HG03135 (cell line): ENCODE measurements around the gene GADD45G.

Experiments
- ATAC-seq: cut with Tn5 transposase; IDR thresholded peaks from one replicate; pipeline ENCODE4 v1.9.1; 2021; ENCODE audit warnings: mild to moderate bottlenecking, moderate library complexity; ENCODE audit not compliant: unreplicated experiment

Gene GADD45G

GRCh38 chr9:89592213-89592815, 12.5 kb upstream of the GADD45G start:
- no peak for ATAC-seq

DNA sequence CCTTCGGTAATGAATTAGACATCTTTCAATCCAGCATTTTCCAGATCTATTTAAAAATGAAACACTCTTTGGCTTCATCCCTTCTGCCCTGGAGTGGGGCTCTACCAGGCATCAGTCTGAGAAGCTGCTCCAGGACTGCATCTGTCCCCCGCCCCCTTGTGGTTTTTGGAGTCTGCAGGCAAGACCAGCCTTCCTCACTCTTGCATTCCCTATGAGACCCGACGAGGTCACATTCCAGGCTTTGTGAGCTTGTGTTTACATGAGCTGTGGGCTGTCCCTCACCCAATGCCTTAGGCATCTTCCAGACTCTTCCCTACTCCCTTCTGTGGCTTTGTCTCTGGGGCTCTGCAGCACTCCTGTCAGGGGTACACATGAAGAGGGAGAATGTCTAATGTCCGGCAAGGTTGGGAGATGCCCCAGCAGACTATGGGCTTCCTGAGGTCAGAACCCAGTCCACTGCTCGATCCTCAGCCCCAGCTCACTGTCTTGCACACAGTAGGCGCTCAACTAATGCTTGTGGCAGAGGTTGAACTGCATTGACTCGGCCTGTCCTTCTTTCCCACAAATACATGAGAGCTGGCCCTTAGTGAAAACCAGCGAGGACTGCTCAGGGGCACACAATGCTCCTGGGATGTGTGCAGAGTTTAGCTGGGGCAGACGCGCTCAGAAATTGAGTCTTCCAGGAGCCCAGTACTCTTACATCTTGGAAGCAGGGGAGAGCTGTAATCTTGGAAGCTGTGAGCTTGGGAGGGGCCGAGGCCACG, 11.7 kb upstream of the GADD45G start:
- no peak for ATAC-seq

GRCh38 chr9:89593727-89594427, 10.9 kb upstream of the GADD45G start:
- ATAC-seq = no peak

DNA sequence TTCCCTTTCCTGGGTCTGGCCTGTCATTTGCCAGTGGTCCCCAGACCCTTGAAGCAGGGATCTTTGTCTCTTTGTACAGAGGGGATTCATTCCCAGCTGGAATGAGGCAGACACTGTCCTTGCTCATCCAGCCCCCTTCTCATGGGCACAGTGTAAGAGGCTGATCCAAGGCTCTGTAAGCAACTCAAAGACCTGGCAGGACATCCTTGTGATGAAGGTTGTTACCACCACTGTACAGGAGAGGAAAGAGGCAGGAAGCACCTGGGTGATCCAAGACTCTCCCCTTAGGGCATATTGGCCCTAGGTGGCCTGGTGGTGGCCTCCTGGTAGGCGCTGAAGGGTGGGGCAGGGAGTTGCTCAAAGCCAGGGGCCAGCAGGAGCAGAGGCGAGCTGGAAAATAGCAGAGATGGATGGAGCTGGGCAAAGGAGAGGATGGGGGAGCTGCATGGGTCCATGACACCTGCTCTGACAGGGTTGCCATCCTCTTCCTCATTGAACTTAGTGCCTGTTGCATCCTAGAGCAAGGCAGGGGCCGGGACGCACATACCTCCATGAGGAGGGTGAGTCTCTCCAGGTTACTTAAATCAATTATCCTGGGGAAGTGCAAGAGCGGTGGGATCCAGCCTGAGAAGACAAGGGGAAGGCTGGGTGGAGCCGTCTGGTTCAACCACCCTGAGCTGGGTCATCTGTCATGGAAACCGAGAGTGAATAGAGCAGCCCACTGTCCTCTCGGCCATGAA, 9.8 kb upstream of the GADD45G start:
- no peak for ATAC-seq

- ATAC-seq = no peak
These were observed 9.2 kb upstream of the GADD45G start for GRCh38 chr9:89595646-89596045.

GRCh38 chr9:89596937-89597555, 7.8 kb upstream of the GADD45G start:
- no peak for ATAC-seq

DNA sequence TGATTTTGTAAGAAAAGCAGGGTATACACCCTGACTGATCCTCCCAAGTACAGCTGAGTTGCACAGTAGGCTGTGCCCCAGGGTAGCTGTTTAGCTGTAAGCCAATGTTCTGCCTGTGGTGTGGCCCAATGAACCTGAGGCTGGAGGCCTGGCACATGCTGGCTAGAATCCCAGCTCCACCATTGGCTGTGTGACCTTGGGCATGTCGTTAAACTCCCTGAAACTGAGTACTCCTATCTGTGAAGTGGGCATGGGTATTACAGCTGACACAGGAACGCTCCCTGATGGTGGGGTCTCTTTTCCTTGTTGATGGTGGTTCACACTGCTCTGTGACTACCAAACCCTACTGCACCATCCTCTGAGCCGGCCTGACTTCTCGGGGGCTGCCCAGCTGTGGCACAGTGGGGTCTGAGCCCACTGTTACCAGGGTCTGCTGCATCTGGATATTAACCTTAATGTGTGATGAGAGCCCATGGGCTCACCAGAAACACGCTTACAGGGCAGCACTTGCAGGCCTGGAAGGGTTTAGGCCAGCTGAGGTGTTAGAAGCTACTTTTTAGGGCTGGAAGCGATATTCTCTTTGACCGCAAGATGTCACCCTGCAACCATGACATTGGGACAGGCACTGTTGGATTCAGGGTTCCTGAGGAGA, 7.0 kb upstream of the GADD45G start:
- no peak for ATAC-seq

GRCh38 chr9:89598363-89598713, 6.5 kb upstream of the GADD45G start:
- no peak for ATAC-seq

DNA sequence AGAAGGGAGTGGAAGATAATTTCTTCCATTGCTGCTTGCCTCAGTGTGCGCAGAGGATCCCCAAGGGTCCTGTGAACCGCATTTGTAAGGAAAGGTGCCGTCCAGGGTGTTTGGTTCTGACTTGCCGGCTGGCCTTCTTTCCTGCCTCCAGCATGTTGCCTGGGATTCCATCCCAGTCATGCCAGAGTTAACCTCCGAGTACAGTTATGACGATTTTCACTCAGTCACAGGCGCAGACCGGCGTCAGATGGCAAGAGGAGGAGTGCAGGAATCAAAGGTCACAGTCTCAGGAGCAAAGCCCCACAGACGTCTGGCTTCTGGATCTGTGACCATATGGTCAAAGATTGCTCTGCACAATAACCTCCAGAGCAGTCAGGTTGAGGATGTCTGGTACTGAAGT, 5.9 kb upstream of the GADD45G start:
- no peak for ATAC-seq

- no peak for ATAC-seq
These were observed 4.0 kb upstream of the GADD45G start for GRCh38 chr9:89600831-89601230.

- ATAC-seq = no peak
These were observed 3.5 kb upstream of the GADD45G start for GRCh38 chr9:89601306-89601705.

GRCh38 chr9:89601856-89602562, 2.8 kb upstream of the GADD45G start:
- no peak for ATAC-seq

GRCh38 chr9:89602978-89603766, 1.6 kb upstream of the GADD45G start:
- no peak for ATAC-seq

DNA sequence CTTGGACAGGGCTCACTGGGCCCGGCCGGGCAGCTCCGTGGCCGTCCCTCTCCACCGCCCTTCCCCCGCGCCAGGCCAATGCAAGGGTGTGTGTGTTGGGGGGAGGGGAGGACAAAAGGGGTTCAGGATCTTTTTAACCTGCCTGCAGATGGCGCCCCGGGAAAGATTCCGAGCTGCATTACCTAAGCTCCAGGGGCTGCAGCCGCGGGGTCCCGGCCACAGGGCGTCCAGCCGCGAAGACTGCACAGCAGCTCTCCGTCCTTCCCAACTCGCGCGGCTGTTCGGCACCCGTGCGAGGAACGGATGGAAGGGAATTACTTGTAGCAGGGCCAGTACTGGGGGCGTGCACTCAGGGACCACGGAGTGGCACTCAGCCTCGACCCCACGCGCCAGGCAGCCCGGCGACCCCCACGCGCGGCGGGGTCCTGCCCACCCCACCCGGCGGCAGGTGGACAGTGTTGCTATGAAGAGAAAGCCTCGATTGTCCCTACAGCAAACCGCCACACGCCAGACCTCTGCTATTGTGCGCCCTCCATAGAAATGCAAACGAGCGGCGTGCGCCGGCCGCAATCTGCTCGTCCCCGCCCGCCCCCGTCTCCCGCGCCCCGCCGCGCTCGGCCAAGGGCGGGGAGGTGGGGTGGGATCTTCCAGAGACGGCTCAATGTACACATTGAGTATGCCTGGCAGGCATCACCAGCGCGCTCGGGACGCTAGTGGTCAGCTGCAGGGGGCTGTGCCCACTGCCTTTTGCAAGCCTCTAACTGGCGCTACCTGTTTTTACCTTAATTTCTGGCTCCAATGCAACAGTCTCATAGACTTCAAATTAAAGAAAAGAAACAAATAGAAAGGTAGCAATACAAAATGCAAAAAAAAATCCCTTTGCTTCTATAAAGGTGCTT, 796 bp upstream of the GADD45G start:
- ATAC-seq = no peak

DNA sequence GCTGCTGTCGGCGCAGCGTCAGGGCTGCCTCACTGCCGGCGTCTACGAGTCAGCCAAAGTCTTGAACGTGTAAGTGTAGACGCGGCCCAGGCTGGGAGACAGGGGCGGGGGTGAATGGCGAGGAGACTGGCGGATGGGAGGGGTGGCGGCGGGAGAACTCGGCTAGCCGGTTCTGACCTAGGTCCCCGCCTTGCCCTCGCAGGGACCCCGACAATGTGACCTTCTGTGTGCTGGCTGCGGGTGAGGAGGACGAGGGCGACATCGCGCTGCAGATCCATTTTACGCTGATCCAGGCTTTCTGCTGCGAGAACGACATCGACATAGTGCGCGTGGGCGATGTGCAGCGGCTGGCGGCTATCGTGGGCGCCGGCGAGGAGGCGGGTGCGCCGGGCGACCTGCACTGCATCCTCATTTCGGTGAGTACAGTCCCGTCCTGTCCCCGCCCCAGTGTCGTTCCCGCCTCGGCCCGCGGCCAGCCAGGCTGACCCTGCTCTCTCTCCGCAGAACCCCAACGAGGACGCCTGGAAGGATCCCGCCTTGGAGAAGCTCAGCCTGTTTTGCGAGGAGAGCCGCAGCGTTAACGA, 745 bp downstream of the GADD45G start:
- no peak for ATAC-seq

- no peak for ATAC-seq
These were observed 1.3 kb downstream of the GADD45G start for GRCh38 chr9:89606049-89606623.

DNA sequence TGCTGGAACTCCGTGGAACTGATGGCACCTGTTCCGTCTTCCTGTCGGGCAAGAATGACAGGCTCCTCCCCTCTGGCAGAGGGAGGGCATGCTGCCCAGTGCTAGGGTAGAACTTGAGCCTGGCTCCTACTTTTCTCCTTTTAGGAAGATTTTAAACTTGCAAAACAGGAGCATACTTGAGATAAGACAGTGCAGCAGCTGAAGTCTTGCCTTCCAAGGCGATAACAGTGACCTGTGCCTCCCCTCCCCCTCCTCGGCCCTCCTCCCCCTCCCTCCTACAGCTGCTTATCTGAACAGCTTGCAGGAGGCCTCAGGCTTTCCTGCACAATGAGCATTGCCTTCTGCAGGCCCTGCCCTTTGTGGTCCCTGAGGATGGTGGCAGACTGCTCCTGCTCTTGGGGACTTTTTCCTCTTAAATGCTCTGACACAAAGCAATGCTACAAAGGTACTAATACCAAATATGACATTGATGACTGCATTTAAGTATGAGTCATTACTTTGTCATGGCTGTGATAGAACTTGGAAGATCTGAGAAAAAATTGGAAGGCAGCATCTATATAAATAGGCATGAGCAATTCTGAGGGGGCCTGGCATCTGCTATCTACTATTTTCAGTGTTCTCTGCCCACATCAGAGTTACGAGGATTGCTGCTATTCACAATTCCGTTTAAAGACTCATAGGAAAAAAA, 2.0 kb downstream of the GADD45G start:
- ATAC-seq = no peak
